DND-41 (cell line): ENCODE data around the gene UROD.

ENCODE experiments used
- EZH2 ChIP-seq: IDR thresholded peaks from 3 replicates; pipeline ENCODE4 v1.6.1; 2012; ENCODE audit warnings: borderline replicate concordance, low read depth, mild to moderate bottlenecking, moderate library complexity, low read length, inconsistent platforms; ENCODE audit not compliant: severe bottlenecking
- TF ChIP-seq, protein P1 (sequence below): IDR thresholded peaks from 2 replicates; pipeline ENCODE4 v1.5.1; 2012; ENCODE audit warnings: borderline replicate concordance, low read length, moderate library complexity, mild to moderate bottlenecking; ENCODE audit not compliant: poor library complexity, severe bottlenecking; ENCODE audit errors: extremely low read depth

DNA sequence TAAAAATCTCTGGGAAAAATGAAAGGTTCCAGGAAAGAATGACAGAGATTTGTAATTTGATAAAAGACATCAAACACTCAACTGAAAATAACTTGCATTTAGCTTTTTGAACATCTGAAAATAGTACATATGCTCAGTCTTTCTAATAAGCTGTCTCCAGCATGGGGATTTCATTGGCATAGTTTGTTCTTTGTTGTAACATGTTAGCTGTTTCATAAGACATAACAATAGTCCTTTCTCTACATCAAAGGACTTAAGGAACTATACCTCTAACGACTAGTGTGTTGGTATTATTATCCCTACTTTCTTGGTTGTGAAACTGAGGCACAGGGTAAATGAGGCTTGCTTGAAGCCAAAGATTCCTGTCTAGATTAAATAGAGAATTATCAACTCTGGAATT is 47.7 kb upstream of the UROD start:
- TF ChIP-seq, protein P1, sequence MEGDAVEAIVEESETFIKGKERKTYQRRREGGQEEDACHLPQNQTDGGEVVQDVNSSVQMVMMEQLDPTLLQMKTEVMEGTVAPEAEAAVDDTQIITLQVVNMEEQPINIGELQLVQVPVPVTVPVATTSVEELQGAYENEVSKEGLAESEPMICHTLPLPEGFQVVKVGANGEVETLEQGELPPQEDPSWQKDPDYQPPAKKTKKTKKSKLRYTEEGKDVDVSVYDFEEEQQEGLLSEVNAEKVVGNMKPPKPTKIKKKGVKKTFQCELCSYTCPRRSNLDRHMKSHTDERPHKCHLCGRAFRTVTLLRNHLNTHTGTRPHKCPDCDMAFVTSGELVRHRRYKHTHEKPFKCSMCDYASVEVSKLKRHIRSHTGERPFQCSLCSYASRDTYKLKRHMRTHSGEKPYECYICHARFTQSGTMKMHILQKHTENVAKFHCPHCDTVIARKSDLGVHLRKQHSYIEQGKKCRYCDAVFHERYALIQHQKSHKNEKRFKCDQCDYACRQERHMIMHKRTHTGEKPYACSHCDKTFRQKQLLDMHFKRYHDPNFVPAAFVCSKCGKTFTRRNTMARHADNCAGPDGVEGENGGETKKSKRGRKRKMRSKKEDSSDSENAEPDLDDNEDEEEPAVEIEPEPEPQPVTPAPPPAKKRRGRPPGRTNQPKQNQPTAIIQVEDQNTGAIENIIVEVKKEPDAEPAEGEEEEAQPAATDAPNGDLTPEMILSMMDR = no peak
- no peak for TF ChIP-seq EZH2
